Stimulated activated CD8-positive, alpha-beta memory T cell treated with anti-CD3 and anti-CD28 coated beads, Interleukin-4, amount 100 ng/mL, for 24 hours (primary cell): ENCODE results near the gene TMEM190.
"Not testable (repeated sequence)": the region's sequence is repeated elsewhere in the genome, so short reads cannot be mapped to it uniquely, and the experiment has no call there.

ENCODE experiments used
- DNase-seq: peaks from one replicate; pipeline ENCODE4 v3.0.0-alpha.2; 2020; ENCODE audit warnings: low read depth

TMEM190 gene

DNA sequence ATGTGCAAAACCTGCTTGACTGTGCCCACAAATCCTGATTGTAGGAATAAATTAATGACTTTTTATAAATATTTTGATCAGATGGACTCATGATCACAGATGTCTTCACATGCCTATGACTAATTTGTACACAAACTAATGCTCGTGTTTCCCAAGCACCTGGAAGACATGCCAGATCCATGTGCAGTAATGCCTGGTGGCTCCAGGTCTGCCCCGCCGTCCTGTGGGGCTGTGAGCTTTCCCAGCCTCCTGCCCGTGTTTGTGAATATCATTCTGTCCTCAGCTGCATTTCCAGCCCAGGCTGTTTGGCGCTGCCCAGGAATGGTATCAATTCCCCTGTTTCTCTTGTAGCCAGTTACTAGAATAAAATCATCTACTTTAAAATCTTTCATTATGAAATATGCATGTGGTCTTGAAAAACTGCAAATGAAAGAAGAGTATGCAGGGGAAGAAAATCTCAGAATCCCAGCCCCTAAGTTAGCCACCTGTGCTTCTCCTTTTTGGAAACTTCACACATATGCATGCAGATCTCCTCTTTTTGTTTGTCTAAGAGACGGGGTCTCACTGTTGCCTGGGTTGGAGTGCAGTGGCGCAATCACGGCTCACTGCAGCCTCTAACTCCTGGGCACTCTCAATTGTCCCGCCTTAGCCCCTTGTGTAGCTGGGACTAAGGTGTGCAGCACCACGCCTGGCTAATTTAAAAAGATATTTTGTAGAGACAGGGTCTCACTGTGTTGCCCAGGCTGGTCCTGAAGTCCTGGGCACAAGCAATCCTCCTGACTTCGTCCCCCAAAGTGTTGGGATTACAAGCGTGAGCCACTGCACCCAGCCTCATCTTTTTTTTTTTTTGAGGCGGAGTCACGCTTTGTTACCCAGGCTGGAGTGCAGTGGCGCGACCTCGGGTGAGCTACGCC is 15.3 kb downstream of the TMEM190 start:
- DNase-seq: no peak

DNA sequence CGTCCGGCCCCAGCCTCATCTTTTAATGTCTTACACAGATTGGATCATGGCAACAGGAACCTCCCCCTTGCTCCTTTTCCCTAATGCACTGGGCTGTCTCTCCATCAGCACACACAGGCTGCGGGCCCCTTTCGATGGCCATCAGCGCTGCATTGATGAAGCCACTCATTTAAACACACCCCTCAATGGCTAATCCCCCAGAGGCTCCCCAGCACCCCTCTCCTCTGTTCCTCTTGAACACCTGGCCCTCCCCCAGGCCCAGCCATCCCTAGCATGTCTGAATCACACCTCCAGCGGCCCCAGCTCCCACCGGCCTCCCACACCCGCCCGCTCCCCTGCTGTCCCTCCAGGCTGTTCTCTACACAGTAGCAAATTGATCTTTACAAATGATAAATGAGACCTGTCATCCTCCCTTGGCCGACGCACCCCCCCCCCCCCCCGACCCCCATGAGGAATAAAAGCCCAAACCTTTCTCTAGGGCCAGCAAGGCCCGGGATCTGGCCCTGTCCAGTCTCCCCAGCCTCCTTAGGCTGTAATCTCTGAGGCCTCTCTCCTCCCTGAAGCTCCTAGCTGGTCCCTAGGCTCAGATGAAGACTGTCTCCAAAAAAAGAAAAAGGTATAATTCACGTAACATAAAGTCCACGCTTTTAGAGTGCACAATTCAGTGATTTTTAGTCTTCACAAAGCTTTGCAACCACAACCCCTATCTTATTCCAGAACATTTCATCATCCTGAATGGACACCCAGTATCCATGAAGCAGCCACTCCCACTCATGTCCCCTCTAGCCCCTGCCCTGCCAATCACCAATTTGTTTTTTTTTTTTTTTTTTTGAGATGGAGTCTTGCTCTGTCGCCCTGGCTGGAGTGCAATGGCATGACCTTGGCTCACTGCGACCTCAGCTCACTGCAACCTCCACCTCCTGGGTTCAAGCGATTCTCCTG is 16.5 kb downstream of the TMEM190 start:
- no peak for DNase-seq

DNA sequence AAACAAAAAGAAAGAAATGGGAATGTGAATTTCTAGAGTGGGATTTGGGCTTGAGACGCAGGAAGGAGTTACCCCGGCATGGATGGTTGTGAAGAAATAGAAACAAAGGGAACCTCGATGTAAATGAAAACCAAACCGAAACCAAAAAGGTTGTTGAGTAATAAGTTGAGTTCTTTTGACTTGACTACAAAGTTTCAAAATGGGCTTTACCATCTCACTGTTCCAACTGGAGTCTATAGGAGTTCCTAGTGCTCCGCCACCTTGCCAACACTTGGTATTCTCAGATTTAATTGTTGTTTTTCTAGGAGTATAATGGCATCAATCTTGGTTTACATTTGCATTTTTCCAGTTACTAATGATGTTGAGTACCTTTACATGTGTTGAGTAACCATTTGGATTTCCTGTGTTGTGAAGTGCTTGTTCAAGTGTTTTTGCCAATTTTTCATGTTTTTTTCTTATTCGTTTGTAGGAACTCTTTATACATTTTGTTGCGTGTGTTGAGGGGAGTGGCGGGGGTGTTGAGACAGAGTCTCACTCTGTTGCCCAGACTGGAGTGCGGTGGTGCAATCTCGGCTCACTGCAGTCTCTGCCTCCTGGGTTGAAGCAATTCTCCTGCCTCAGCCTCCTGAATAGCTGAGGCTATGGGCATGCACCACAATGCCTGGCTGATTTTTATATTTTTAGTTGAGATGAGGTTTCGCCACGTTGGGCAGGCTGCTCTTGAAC is 21.7 kb downstream of the TMEM190 start:
- no peak for DNase-seq

DNA sequence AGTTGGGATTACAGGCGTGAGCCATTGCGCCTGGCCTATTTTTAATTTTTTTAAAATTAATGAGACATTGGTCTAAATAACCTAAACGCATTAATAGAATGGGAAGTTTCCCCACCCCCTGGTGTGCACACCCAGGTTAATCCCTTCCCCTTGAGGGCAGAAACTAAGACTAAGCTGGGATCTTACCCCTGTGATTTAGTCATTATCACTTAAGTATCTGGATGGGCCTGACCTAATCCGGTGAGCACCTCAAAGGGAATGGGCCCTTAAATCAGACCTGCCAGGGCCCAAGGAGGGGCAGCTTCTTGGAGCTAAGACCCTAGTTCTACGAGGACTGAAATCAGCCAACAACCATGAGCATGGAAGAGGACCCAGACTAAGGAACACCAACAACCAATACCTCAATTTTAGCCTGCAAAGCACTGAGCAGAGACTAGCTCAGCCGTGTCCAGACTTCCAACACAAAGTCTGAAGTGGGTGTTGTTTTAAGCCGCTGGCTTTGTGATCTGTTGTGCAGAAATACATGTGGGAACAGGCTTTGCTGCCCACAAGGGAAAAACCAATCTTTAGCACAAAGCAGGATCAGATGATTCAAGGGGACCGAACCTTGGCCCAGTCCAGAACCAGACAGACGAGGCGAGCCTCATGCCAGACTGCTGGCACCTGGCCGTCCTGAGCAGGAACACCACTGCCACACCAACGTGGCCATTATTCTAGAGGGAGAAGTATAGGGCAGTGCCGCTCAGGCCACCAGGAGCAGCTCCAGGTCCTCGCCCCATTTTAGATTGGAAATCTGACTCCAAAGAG is 23.9 kb downstream of the TMEM190 start:
- no peak for DNase-seq

DNA sequence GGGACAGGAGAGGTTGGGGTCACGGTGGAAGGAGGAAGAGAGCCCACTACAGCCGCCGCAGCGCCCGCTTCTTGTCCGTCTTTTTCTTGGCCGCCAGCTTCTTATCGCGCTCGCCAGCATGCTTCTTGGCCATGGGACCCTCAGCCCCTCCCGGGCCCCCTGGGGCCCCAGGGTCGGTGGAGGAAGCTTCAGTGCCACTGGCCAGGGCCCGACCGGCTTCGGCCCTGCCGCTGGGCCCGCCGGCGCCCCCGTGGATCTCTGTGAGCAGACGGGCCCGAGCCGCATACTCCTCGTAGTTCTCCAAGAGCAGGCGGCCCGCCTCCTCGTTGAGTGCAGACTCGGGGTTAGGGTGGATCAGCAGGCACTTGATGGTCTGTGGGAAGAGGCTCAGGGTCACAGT is 24.8 kb downstream of the TMEM190 start:
- not testable (repeated sequence) for DNase-seq

DNA sequence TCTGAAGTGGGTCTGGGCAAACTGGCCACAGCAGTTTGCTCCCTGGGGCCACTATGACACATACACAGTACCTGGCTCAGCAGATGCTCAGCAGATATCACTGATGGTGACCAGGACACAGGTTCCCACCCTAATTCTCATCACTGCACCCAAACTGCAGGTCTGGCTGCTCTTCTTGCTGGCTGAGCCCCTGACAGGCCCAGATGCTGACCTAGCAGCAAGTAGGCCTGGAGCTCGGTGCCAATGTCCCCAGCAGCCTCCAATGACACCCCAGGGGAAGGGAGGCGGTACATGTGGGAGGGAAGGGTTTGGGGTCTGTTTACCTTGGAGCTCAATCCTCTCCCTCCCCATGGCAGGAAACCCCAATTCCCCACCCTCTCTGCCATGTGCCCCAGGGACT is 25.9 kb downstream of the TMEM190 start:
- no peak for DNase-seq

DNA sequence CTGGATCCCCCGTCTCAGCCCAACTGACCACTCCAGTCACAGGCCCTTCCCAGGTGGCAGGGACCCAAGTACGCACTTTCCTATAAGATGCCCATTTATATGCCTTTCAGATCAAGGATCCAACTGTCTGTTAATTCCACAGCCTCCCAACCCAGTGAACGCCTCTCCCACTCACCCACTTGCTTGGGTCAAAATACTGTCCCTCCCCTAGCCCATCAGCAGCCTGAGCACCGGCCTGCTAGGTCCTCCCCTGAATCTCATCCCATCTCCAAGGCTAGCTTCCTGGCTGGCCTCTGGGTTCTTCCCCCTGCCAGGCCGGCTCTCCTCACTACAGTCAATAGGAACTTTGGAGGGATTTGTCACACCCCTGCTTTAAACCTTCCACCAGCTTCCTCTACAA is 29.0 kb downstream of the TMEM190 start:
- no peak for DNase-seq

DNA sequence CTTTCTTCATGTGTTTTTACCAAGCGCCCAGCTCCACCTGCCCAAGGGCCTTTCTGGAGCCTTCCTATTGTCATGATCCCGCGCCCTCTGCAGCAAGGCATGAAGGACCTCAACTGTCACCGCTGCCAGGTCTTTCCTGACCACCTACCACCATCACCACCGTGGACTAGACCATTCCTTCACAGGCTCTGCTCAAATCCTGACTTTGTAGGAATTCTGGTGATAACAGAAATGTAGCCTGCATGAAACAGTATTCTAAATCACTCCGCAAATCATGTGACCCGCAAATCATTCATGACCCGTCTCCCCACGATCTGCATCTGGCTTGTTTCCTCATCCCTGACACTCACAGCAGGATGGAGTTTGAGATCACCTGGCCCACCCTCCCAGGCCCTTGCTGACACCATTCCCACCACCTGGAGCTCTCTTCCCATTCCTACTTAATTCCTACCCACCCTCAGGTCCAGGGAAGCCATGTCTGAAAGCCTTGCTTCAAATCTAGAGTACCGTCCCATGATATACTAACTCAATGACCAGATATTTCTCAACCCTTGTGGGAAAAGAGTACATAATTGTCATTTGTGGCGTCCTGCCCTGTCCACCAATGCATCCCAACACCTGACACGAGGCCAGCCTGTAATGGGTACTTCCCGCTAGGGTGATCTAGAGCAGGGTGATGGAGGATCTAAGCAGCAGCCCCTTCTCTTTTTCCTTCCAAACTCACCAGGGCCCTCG is 29.6 kb downstream of the TMEM190 start:
- DNase-seq: no peak

DNA sequence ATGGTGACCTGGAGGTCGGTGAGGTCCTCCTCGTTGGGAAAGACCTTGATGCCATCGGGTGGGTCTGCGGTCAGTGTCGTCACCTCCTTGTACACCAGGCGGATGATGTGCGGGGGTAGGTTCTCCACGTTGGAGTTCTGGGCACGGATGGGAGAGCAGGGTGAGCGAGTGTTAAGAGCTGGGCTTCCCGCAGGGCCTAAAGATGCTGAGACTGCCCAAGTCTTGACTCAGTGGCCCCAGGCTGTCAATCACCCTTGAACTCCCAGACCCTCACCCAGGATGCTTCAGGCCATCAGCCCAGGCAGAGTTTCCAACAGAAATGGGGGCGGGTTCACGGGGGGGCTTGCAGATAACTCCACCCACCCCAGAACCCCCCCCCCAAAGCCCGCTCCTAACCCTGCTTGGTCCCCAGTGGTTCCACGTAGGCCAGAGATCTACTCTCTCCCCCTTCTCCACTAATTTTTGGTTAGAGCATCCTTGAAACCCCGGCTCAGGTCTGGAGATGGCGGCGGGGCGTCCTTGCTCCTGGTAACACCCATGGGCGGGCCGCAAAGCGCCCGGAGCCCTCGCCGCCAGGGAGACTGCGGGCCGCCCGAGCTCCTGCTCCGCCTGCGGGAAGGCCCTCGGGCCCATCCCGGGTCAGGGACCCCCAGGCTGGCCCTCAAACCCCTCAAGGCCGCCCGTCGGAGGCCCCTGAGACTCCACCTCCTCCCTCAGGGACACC is 30.4 kb downstream of the TMEM190 start:
- peak; percentile 19 for DNase-seq

DNA sequence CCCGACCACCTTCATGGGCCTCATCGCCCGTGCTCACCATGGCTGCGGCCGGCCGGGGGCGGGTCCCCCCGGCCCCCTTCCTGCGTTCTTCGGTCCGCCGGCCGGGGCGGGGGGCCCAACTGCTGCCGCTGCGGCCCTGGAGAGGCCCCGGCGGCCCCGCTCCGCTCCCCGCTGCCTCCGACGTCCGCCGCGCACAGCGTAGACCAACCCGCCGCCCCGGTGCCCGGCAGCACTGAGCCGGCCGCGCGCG is 30.8 kb downstream of the TMEM190 start, which contains the start of gene UBE2S:
Gene UBE2S, minus strand, starts transcription at position 239 of the 250 bp plus-strand sequence. Its CDS starts 199 bp downstream, at position 40.
- not testable (repeated sequence) for DNase-seq

DNA sequence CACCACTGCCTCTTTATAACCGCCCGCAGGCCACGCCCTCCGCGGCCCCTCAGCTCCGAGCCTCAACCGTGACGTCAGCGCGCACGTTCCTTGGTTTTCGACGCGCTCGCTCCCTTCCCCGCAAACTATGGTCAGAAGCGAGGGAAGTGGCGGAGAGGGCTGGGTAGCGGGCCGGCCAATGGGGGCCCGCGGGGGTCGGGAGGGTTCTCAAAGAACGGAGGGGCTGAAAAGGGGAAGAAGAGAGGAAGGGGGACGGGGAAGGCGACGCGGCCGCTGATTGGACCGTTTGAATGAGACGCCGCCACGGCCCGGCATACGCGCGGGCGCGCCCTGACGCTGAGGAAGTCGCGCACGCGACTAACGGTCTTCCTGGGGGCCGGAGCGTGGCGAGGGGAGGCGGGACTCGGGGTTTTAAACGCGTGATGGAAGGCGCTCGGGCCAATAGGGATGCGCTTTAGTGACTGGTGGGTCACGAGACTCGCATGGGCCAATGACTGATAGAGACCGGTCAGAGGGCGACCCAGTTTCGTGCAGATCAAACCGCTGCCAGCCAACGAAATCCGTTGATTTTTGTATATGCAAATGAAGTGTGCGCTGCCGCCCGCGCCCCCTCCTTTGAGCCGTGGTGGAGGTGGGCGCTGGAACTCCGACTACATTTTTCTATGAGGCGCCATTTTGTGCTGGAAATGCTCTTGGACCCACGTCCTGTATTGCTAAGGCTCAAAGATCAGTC is 31.3 kb downstream of the TMEM190 start:
- DNase-seq: peak; percentile 94

DNA sequence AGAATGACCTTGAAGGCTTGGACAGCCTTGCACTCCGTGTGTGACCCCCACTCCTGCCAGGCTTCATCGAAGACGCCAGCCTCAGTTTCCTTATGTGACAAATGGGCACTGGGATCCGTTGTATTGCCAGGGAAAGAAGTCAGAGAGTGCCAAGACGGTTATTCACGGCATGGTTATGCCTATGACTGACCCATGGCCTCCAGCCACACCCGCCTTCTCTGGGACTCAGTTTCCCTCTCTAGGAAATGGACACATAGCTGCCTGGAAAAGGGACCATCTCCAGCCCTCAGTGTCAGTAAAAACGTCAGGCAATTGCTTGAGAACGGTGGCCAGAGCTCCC is 31.9 kb downstream of the TMEM190 start:
- no peak for DNase-seq

DNA sequence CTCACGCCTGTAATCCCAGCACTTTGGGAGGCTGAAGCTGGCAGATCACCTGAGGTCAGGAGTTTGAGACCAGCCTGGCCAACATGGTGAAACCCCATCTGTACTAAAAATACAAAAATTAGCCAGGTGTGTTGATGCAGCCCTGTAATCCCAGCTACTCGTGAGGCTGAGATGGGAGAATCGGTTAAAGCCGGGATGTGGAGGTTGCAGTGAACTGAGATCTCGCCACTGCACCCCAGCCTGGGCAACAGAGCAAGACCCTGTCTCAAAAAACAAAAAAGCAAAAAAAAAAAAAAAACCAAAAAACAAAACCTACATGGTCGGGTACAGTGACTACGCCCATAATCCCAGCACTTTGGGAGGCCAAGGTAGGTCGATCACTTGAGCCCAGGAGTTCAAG is 32.6 kb downstream of the TMEM190 start:
- DNase-seq: not testable (repeated sequence)

DNA sequence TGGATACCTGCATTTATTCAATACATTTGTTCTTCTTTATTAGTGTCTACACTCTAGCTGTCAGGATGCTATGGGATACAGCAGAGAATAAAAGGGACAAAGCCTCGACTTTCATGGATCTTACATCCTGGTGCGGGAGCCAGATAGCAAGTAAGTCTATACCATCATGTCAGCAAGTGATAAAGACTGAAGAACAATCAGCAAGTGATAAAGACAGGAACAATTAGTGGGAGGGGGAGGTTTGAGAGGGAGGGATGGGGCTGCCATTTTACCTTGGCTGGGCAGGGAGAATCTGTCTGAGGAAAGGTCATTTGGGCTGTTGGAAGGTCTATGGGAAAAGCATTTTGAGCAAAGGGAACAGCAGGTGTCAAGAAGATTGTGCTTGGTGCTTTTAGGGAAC is 33.5 kb downstream of the TMEM190 start:
- no peak for DNase-seq

DNA sequence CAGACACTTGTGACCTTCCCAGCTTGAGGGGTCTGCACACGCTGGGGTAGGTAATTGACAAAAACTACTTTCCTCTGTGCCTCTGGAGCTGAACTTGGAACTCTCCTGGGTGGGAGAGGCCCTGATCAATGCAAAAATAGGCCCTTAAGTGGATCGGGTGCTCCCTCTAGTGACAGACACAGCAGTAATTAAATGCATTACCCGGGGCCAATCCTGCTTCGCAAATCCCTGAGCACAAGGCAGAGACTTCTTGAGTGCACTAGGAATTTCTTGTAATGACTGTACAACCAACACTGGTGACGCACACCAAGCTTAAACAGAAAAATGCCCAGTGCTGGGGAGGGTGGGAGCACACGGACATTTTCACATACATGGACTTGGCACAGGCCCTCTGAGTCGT is 41.6 kb downstream of the TMEM190 start:
- no peak for DNase-seq

DNA sequence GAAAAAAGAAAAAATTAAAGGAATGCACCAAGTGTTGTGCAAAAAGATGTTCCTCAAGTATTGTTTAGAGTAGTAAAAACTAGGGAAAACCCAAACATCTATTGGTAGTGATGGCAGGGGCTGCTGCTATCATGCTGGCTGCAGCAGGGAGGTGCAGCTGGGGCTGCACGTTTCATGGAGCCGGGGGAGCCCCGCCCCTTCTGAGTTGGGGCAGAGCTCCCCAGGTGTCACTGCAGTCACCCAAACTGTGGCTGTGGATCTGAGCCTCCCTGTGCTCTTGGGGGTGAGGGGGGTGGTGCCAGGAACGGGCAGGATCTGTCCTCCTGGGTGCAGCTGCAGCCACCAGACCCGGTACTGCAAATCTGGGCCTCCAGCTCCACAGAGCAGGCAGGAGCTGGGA is 42.5 kb downstream of the TMEM190 start:
- DNase-seq: no peak

DNA sequence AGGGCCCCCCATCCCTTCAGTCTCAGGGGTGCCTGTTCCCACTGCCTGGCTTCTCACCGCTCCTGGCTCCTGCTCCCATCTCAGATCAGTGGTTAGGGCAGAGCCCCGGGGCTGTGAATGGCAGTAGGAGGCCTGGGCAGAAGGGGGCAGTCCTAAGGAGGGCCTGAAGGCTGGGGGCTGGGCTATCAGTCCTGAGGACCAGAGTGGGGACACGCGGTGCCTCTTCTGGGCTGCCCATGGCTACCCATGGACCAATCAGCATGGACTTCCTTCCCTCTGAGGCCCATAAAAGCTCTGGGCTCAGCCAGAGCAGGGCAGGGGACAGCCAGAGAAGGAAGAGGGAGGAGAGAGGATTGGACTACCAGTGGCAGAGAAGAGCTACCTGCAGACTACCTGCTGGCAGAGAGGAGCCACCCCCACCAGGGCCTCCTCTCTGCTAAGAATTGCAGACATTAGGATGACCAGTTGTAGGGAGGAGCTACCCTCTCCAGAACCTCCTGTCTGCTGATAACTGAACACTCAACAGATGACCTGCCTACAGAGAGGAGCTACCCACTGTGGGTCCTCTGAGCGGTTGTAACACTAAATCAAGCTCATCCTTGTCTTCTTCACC is 43.1 kb downstream of the TMEM190 start:
- no peak for DNase-seq

DNA sequence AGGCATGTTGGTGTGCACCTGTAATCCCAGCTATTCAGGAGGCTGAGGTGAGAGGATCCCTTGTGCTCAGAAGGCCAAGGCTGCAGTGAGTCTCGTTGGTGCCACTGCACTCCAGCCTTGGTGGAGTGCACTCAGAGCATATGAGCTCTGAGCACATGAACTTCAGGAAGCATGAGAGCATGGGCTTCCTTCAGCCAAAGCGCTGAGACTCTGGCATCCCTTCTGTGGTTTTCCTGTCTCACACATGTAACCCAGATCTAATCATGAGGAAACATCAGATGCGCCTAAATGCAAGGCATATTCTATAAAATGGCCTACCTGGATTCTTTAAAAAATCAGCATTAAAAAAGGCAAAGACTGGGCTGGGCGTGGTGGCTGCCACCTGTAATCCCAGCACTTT is 44.7 kb downstream of the TMEM190 start:
- DNase-seq: not testable (repeated sequence)
